GM23338 (cell line): ENCODE data around the gene C2CD5. TPM values are rescaled to one million over a fixed set of nuclear protein-coding genes. Genes with fewer than 3 reads are reported as not detected.

Source experiments
- ATAC-seq: fragments of 200-7000 bp; cut with Tn5 transposase; 3 replicates; pipeline ENCODE4 v1.9.1; 2020
- DNase-seq: peaks from one replicate; pipeline ENCODE4 v3.0.0-alpha.2; 2015; ENCODE audit warnings: low spot score
- H2AFZ ChIP-seq: fragments of 200-600 bp; sonication (generic); 2 replicates; pipeline ENCODE4 v1.8.0; 2016; ENCODE audit warnings: antibody characterized with exemption, mild to moderate bottlenecking, moderate library complexity
- H3F3A ChIP-seq: fragments of 200-600 bp; sonication (generic); replicated peaks from 2 replicates; pipeline ENCODE4 v1.8.0; 2017; ENCODE audit warnings: antibody characterized with exemption, mixed run types, low read depth
- H3K27ac ChIP-seq: fragments of 200-600 bp; sonication (generic); 2 replicates; pipeline ENCODE4 v1.6.1; 2016; ENCODE audit warnings: low read depth
- H3K27me3 ChIP-seq: fragments of 200-600 bp; sonication (generic); 2 replicates; pipeline ENCODE4 v1.8.0; 2016; ENCODE audit warnings: mild to moderate bottlenecking, mixed run types, moderate library complexity; ENCODE audit not compliant: insufficient read depth
- H3K36me3 ChIP-seq: fragments of 200-600 bp; sonication (generic); 2 replicates; pipeline ENCODE4 v1.8.0; 2016; ENCODE audit warnings: mild to moderate bottlenecking; ENCODE audit not compliant: insufficient read depth
- H3K4me1 ChIP-seq: fragments of 200-600 bp; sonication (generic); 2 replicates; pipeline ENCODE4 v1.8.0; 2016; ENCODE audit warnings: mild to moderate bottlenecking, moderate library complexity; ENCODE audit not compliant: insufficient read depth
- H3K4me2 ChIP-seq: fragments of 200-600 bp; sonication (generic); 2 replicates; pipeline ENCODE4 v1.7.1; 2017; ENCODE audit warnings: mixed run types
- H3K4me3 ChIP-seq: fragments of 200-600 bp; sonication (generic); 2 replicates; pipeline ENCODE4 v1.6.1; 2016; ENCODE audit warnings: mixed run types
- H3K79me2 ChIP-seq: fragments of 200-600 bp; sonication (generic); replicated peaks from 2 replicates; pipeline ENCODE4 v1.8.0; 2017; ENCODE audit warnings: mild to moderate bottlenecking; ENCODE audit not compliant: insufficient read depth
- H3K9me2 ChIP-seq: fragments of 200-600 bp; sonication (generic); 2 replicates; pipeline ENCODE4 v1.8.0; 2017; ENCODE audit not compliant: insufficient read depth
- H4K20me1 ChIP-seq: fragments of 200-600 bp; sonication (generic); replicated peaks from 2 replicates; pipeline ENCODE4 v1.8.0; 2017; ENCODE audit warnings: mild to moderate bottlenecking; ENCODE audit not compliant: insufficient read depth
- H3K27ac Mint-ChIP-seq: 2 replicates; pipeline ENCODE4 v1.8.0; 2020; ENCODE audit warnings: inconsistent platforms, mild to moderate bottlenecking, moderate library complexity, mixed read lengths
- H3K27me3 Mint-ChIP-seq: 3 replicates; pipeline ENCODE4 v1.8.0; 2022; ENCODE audit warnings: low read depth, mild to moderate bottlenecking, moderate library complexity, mixed read lengths, inconsistent platforms; ENCODE audit not compliant: insufficient read depth, poor library complexity
- H3K36me3 Mint-ChIP-seq: 3 replicates; pipeline ENCODE4 v1.8.0; 2021; ENCODE audit warnings: low read depth, mild to moderate bottlenecking, inconsistent platforms, moderate library complexity, mixed read lengths
- H3K4me1 Mint-ChIP-seq: 3 replicates; pipeline ENCODE4 v1.8.0; 2020; ENCODE audit warnings: mild to moderate bottlenecking, inconsistent platforms, mixed read lengths
- H3K4me3 Mint-ChIP-seq: 3 replicates; pipeline ENCODE4 v1.8.0; 2021; ENCODE audit warnings: moderate library complexity, mild to moderate bottlenecking, inconsistent platforms, mixed read lengths
- H3K9me3 Mint-ChIP-seq: 3 replicates; pipeline ENCODE4 v1.8.0; 2020; ENCODE audit warnings: moderate library complexity, mild to moderate bottlenecking, inconsistent platforms, mixed read lengths
- CREB1 ChIP-seq: fragments of 250-450 bp; sonication (Bioruptor Pico); IDR thresholded peaks from 2 replicates; pipeline ENCODE4 v1.5.0; 2020; ENCODE audit warnings: low read depth, mild to moderate bottlenecking, moderate library complexity
- EZH2 ChIP-seq: fragments of 200-600 bp; sonication (generic); IDR thresholded peaks from one replicate; pipeline ENCODE4 v1.8.0; 2017; ENCODE audit warnings: antibody characterized with exemption, mild to moderate bottlenecking, low read depth; ENCODE audit not compliant: unreplicated experiment
- EZH2phosphoT487 ChIP-seq: fragments of 200-600 bp; sonication (generic); IDR thresholded peaks from one replicate; pipeline ENCODE4 v1.8.1; 2018; ENCODE audit warnings: antibody characterized with exemption; ENCODE audit not compliant: unreplicated experiment
- JUNB ChIP-seq: IDR thresholded peaks from one replicate; pipeline ENCODE4 v1.6.1; 2016; ENCODE audit warnings: antibody characterized with exemption; ENCODE audit not compliant: unreplicated experiment
- NANOG ChIP-seq: IDR thresholded peaks from 2 replicates; pipeline ENCODE4 v1.6.1; 2016; ENCODE audit warnings: antibody characterized with exemption, borderline replicate concordance
- POLR2AphosphoS5 ChIP-seq: IDR thresholded peaks from 2 replicates; pipeline ENCODE4 v1.6.1; 2016; ENCODE audit warnings: antibody characterized with exemption, low read depth
- STAT1 ChIP-seq: IDR thresholded peaks from one replicate; pipeline ENCODE4 v1.6.1; 2016; ENCODE audit warnings: antibody characterized with exemption; ENCODE audit not compliant: unreplicated experiment
- ZNF114 ChIP-seq: fragments of 250-450 bp; sonication (Bioruptor Pico); IDR thresholded peaks from 2 replicates; pipeline ENCODE4 v1.5.0; 2020; ENCODE audit warnings: mild to moderate bottlenecking, moderate library complexity
- ZNF331 ChIP-seq: fragments of 250-450 bp; sonication (Bioruptor Pico); IDR thresholded peaks from 2 replicates; pipeline ENCODE4 v1.5.0; 2020; ENCODE audit warnings: low read depth, mild to moderate bottlenecking, moderate library complexity
- polyA plus RNA-seq: library from polyadenylated mRNA; unstranded; fragments of >200 nt; fragmentation: Nextera tagmentation; extraction: Ambion mirVana; gene quantifications from 2 replicates; pipeline ENCODE4 v1.2.1, GENCODE V29; 2016
- total RNA-seq: library from RNA; depleted of rRNA; stranded (reverse); fragments of >200 nt; shearing (Covaris generic); gene quantifications from 2 replicates; pipeline ENCODE4 v1.2.3, GENCODE V29; 2014
- TF ChIP-seq, protein P1 (sequence below): IDR thresholded peaks from 2 replicates; pipeline ENCODE4 v1.6.1; 2016; ENCODE audit warnings: antibody characterized with exemption
- TF ChIP-seq, protein P2 (sequence below), 2 experiments: fragments of 200-600 bp in 1 of 2; sonication (generic) in 1 of 2; conservative IDR thresholded peaks; 2 replicates each; pipeline versions ENCODE4 v1.5.1 to v1.6.1; 2016 to 2017; ENCODE audit warnings: antibody characterized with exemption in 2 of 2, low read depth in 2 of 2, mild to moderate bottlenecking in 2 of 2, moderate library complexity in 1 of 2
- TF ChIP-seq, protein P3 (sequence below): fragments of 250-450 bp; sonication (Bioruptor Pico); IDR thresholded peaks from 2 replicates; pipeline ENCODE4 v1.5.0; 2020; ENCODE audit warnings: mild to moderate bottlenecking, moderate library complexity
- TF ChIP-seq, protein P4 (sequence below): IDR thresholded peaks from one replicate; pipeline ENCODE4 v1.6.1; 2018; ENCODE audit warnings: antibody characterized with exemption; ENCODE audit not compliant: unreplicated experiment

C2CD5 gene
- total and polyA plus RNA-seq, 2 experiments from 2014 or later: 22.0 to 68.6 TPM

DNA sequence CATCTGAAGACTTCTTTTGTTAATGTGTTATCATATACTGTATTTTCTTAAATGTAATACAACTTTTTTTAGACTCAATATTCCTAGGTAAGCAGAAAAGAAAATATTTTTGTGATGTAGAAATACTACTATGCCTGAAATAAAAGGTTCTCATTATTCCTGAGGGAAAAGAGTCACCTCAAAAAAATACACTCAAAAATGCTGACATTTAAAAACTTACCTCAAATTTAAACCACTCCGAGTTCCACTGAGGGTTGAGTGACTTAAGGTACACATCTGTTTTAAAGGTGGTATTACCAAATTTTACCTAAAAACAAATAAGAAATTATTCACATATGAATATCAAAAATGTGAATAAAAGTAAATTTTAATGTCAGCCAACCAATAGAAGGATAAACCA lies 9.3 kb downstream of the C2CD5 start:
- Mint-ChIP-seq H3K36me3 (peaks cover 31% of the 10 kb centered on the region), H3K4me1 (peaks cover 21% of the 10 kb centered on the region), H3K27me3 (no peaks in the 10 kb centered on the region), H3K27ac (no peak overlapping the region), H3K9me3 (no peaks in the 10 kb centered on the region), H3K4me3 (no peak overlapping the region)
- Histone ChIP-seq H2AFZ (no peak overlapping the region), H3K4me1 (peaks cover 19% of the 10 kb centered on the region), H3K36me3 (peaks cover 16% of the 10 kb centered on the region; the same call in 1 of the 2 replicates), H3K27me3 (no peaks in the 10 kb centered on the region), H3K79me2 (peaks cover 43% of the 10 kb centered on the region), H3K9me2 (no peaks in the 10 kb centered on the region), H3F3A (no peaks in the 10 kb centered on the region), H4K20me1 (no peaks in the 10 kb centered on the region), H3K4me3 (no peak overlapping the region), H3K4me2 (no peak overlapping the region), H3K27ac (no peak overlapping the region)
- DNase-seq (no peak), ATAC-seq (no peak)
- no peak for TF ChIP-seq EZH2phosphoT487
- no peak for TF ChIP-seq CREB1
- TF ChIP-seq ZNF331 (CRISPR knock-in tag): no peak
- TF ChIP-seq POLR2AphosphoS5: no peak
- no peak for TF ChIP-seq ZNF114 (CRISPR knock-in tag)
- no peak for TF ChIP-seq NANOG
- TF ChIP-seq JUNB: no peak
- TF ChIP-seq, protein P1, sequence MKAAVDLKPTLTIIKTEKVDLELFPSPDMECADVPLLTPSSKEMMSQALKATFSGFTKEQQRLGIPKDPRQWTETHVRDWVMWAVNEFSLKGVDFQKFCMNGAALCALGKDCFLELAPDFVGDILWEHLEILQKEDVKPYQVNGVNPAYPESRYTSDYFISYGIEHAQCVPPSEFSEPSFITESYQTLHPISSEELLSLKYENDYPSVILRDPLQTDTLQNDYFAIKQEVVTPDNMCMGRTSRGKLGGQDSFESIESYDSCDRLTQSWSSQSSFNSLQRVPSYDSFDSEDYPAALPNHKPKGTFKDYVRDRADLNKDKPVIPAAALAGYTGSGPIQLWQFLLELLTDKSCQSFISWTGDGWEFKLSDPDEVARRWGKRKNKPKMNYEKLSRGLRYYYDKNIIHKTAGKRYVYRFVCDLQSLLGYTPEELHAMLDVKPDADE: no peak
- TF ChIP-seq, protein P2, sequence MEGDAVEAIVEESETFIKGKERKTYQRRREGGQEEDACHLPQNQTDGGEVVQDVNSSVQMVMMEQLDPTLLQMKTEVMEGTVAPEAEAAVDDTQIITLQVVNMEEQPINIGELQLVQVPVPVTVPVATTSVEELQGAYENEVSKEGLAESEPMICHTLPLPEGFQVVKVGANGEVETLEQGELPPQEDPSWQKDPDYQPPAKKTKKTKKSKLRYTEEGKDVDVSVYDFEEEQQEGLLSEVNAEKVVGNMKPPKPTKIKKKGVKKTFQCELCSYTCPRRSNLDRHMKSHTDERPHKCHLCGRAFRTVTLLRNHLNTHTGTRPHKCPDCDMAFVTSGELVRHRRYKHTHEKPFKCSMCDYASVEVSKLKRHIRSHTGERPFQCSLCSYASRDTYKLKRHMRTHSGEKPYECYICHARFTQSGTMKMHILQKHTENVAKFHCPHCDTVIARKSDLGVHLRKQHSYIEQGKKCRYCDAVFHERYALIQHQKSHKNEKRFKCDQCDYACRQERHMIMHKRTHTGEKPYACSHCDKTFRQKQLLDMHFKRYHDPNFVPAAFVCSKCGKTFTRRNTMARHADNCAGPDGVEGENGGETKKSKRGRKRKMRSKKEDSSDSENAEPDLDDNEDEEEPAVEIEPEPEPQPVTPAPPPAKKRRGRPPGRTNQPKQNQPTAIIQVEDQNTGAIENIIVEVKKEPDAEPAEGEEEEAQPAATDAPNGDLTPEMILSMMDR (conservative IDR thresholded peaks at IDR 0.05; ENCODE audit: low read depth in 2 of 2): no peak
- TF ChIP-seq STAT1: no peak
- TF ChIP-seq, protein P3, sequence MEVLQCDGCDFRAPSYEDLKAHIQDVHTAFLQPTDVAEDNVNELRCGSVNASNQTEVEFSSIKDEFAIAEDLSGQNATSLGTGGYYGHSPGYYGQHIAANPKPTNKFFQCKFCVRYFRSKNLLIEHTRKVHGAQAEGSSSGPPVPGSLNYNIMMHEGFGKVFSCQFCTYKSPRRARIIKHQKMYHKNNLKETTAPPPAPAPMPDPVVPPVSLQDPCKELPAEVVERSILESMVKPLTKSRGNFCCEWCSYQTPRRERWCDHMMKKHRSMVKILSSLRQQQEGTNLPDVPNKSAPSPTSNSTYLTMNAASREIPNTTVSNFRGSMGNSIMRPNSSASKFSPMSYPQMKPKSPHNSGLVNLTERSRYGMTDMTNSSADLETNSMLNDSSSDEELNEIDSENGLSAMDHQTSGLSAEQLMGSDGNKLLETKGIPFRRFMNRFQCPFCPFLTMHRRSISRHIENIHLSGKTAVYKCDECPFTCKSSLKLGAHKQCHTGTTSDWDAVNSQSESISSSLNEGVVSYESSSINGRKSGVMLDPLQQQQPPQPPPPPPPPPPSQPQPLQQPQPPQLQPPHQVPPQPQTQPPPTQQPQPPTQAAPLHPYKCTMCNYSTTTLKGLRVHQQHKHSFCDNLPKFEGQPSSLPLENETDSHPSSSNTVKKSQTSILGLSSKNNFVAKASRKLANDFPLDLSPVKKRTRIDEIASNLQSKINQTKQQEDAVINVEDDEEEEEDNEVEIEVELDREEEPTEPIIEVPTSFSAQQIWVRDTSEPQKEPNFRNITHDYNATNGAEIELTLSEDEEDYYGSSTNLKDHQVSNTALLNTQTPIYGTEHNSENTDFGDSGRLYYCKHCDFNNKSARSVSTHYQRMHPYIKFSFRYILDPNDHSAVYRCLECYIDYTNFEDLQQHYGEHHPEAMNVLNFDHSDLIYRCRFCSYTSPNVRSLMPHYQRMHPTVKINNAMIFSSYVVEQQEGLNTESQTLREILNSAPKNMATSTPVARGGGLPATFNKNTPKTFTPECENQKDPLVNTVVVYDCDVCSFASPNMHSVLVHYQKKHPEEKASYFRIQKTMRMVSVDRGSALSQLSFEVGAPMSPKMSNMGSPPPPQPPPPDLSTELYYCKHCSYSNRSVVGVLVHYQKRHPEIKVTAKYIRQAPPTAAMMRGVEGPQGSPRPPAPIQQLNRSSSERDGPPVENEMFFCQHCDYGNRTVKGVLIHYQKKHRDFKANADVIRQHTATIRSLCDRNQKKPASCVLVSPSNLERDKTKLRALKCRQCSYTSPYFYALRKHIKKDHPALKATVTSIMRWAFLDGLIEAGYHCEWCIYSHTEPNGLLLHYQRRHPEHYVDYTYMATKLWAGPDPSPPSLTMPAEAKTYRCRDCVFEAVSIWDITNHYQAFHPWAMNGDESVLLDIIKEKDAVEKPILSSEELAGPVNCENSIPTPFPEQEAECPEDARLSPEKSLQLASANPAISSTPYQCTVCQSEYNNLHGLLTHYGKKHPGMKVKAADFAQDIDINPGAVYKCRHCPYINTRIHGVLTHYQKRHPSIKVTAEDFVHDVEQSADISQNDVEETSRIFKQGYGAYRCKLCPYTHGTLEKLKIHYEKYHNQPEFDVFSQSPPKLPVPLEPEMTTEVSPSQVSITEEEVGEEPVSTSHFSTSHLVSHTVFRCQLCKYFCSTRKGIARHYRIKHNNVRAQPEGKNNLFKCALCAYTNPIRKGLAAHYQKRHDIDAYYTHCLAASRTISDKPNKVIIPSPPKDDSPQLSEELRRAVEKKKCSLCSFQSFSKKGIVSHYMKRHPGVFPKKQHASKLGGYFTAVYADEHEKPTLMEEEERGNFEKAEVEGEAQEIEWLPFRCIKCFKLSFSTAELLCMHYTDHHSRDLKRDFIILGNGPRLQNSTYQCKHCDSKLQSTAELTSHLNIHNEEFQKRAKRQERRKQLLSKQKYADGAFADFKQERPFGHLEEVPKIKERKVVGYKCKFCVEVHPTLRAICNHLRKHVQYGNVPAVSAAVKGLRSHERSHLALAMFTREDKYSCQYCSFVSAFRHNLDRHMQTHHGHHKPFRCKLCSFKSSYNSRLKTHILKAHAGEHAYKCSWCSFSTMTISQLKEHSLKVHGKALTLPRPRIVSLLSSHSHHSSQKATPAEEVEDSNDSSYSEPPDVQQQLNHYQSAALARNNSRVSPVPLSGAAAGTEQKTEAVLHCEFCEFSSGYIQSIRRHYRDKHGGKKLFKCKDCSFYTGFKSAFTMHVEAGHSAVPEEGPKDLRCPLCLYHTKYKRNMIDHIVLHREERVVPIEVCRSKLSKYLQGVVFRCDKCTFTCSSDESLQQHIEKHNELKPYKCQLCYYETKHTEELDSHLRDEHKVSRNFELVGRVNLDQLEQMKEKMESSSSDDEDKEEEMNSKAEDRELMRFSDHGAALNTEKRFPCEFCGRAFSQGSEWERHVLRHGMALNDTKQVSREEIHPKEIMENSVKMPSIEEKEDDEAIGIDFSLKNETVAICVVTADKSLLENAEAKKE (CRISPR knock-in tag): no peak
- TF ChIP-seq, protein P4, sequence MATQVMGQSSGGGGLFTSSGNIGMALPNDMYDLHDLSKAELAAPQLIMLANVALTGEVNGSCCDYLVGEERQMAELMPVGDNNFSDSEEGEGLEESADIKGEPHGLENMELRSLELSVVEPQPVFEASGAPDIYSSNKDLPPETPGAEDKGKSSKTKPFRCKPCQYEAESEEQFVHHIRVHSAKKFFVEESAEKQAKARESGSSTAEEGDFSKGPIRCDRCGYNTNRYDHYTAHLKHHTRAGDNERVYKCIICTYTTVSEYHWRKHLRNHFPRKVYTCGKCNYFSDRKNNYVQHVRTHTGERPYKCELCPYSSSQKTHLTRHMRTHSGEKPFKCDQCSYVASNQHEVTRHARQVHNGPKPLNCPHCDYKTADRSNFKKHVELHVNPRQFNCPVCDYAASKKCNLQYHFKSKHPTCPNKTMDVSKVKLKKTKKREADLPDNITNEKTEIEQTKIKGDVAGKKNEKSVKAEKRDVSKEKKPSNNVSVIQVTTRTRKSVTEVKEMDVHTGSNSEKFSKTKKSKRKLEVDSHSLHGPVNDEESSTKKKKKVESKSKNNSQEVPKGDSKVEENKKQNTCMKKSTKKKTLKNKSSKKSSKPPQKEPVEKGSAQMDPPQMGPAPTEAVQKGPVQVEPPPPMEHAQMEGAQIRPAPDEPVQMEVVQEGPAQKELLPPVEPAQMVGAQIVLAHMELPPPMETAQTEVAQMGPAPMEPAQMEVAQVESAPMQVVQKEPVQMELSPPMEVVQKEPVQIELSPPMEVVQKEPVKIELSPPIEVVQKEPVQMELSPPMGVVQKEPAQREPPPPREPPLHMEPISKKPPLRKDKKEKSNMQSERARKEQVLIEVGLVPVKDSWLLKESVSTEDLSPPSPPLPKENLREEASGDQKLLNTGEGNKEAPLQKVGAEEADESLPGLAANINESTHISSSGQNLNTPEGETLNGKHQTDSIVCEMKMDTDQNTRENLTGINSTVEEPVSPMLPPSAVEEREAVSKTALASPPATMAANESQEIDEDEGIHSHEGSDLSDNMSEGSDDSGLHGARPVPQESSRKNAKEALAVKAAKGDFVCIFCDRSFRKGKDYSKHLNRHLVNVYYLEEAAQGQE: no peak
- TF ChIP-seq EZH2: no peak
